Lower leg skin (tissue), 4 donors: Measurements from ENCODE around the gene SCIN. TPM values are rescaled to one million over a fixed set of nuclear protein-coding genes. Genes with fewer than 3 reads are reported as not detected.
"Not testable (repeated sequence)": the region's sequence is repeated elsewhere in the genome, so short reads cannot be mapped to it uniquely, and the experiment has no call there.

Experiments
- DNase-seq, 2 donors: peaks; one replicate each; pipeline ENCODE4 v3.0.0-alpha.2; 2019; ENCODE audit warnings: low spot score in 2 of 2
- H3K4me3 ChIP-seq: fragments of 200-600 bp; sonication (generic); 2 replicates; pipeline ENCODE4 v1.5.1; 2017; ENCODE audit warnings: mild to moderate bottlenecking, low read depth; ENCODE audit not compliant: poor library complexity, severe bottlenecking
- POLR2A ChIP-seq, 2 donors: fragments of 450-650 bp; IDR thresholded peaks; one replicate each; pipeline ENCODE4 v1.6.1; 2016 to 2017; ENCODE audit warnings: antibody characterized with exemption in 2 of 2, mild to moderate bottlenecking in 1 of 2, moderate library complexity in 1 of 2
- WGBS, 2 donors: methylation state at CpG; one replicate each; pipeline ENCODE4 v1.1.5; 2018; 5-methylcytosine and 5-hydroxymethylcytosine counted together
- intact Hi-C: fragments of 100-400 bp; cut with DNase I; formaldehyde crosslinking; loops from one replicate; pipeline ENCODE4 v1.15.0; 2023; ENCODE audit warnings: low total_unique reads
- total RNA-seq, 4 donors: library from RNA; depleted of rRNA; stranded (reverse); fragments of >200 nt; gene quantifications; one replicate each; pipeline ENCODE4 v1.1.0, GENCODE V29; 2016
- TF ChIP-seq, protein P1 (sequence below), 3 donors: fragments of 450-650 bp; IDR thresholded peaks; one replicate each; pipeline ENCODE4 v1.5.1; 2016; ENCODE audit warnings: antibody characterized with exemption in 3 of 3, mild to moderate bottlenecking in 3 of 3, moderate library complexity in 2 of 3

SCIN gene
- 1 to 10 TPM; 3.1 to 6.6 (median 5.8) TPM for total RNA-seq

DNA sequence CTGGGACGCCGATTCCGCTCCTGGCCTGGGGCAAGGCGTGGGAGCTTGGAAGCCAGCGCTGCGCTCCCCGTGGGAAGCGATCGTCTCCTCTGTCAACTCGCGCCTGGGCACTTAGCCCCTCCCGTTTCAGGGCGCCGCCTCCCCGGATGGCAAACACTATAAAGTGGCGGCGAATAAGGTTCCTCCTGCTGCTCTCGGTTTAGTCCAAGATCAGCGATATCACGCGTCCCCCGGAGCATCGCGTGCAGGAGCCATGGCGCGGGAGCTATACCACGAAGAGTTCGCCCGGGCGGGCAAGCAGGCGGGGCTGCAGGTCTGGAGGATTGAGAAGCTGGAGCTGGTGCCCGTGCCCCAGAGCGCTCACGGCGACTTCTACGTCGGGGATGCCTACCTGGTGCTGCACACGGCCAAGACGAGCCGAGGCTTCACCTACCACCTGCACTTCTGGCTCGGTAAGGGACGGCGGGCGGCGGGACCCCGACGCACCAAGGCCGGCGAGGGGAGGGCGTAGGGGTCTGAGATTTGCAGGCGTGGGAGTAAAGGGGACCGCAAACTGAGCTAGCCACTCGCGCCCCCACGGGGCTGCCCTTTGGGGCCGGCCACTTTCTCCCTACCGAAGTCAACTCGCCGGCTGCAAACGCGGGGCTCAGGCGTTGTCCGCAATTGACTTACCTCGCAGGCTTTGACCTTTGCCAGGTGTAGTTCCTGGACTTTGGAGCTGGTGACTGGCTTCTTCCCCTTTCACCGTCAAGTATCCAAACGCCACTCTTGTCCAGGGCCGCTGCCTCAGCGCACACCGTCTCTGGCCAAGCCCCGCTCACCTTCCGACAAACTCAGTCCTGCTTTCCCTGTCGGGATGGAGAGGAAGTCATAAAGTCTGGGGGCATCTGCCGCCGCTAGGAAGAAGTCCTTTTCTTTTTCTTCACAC lies at the start of gene SCIN:
Gene SCIN (plus strand): TSS at position 187 of the 928 bp plus-strand sequence. CDS start 67 bp downstream, at position 254.
- no peak for TF ChIP-seq POLR2A (IDR thresholded peaks at IDR 0.05)
- TF ChIP-seq, protein P1, sequence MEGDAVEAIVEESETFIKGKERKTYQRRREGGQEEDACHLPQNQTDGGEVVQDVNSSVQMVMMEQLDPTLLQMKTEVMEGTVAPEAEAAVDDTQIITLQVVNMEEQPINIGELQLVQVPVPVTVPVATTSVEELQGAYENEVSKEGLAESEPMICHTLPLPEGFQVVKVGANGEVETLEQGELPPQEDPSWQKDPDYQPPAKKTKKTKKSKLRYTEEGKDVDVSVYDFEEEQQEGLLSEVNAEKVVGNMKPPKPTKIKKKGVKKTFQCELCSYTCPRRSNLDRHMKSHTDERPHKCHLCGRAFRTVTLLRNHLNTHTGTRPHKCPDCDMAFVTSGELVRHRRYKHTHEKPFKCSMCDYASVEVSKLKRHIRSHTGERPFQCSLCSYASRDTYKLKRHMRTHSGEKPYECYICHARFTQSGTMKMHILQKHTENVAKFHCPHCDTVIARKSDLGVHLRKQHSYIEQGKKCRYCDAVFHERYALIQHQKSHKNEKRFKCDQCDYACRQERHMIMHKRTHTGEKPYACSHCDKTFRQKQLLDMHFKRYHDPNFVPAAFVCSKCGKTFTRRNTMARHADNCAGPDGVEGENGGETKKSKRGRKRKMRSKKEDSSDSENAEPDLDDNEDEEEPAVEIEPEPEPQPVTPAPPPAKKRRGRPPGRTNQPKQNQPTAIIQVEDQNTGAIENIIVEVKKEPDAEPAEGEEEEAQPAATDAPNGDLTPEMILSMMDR (IDR thresholded peaks at IDR 0.05), result no peak
- intact Hi-C loops, result no loop called here
- peak within 1 kb of the TSS; percentile 13 for H3K4me3 ChIP-seq
- DNase-seq, result peak; percentile 33 to 83
- 11 to 16% methylated on average over 37 to 62 of the region's 74 CpGs for WGBS, 2 donors

DNA sequence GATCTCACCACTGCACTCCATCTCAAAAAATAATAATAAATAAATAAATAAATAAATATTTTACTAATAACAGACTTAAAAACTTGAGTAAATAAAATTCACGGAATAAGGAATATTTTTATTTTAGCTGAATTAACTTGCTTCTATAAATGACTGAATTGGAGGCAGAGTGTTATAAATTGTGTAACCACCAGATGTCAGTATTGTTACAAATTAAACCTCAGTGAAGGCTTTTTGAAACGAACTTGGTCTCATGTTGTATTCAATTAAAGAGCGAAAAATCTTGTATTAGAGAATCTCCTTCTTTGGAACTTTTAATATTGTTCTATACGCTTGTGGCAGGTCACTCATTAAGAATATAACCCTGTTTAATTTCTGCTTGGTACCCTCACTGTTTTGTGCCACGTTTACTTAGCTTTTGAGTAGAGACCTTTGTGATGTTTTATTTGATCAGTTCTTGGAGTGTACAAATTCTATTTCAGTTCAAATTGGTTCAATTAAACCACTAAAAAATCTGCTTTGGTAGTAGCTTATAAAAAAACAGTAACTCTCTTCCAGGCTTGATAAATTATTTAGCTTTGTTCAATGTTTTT lies 45.6 kb upstream of the SCIN start:
- intact Hi-C loops, result no loop called here
- WGBS, 2 donors, result 13 to 16% methylated on average over 5 of the region's 5 CpGs
- no peak overlapping the region for H3K4me3 ChIP-seq
- TF ChIP-seq, protein P1 (IDR thresholded peaks at IDR 0.05), result no peak
- TF ChIP-seq POLR2A (IDR thresholded peaks at IDR 0.05), result no peak
- no peak for DNase-seq

DNA sequence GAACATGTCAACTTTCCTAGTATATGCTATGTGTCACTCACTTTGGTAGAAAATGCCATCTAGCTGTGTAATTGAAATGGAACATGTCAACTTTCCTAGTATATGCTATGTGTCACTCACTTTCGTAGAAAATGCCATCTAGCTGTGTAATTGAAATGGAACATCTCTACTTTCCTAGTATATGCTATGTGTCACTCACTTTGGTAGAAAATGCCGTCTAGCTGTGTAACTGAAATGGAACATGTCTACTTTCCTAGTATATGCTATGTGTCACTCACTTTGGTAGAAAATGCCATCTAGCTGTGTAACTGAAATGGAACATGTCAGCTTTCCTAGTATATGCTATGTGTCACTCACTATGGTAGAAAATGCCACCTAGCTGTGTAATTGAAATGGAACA lies 43.8 kb upstream of the SCIN start:
- H3K4me3 ChIP-seq, DNase-seq, intact Hi-C loops: not testable (repeated sequence)
- WGBS, 2 donors, result 84 to 90% methylated on average over 2 of the region's 2 CpGs

DNA sequence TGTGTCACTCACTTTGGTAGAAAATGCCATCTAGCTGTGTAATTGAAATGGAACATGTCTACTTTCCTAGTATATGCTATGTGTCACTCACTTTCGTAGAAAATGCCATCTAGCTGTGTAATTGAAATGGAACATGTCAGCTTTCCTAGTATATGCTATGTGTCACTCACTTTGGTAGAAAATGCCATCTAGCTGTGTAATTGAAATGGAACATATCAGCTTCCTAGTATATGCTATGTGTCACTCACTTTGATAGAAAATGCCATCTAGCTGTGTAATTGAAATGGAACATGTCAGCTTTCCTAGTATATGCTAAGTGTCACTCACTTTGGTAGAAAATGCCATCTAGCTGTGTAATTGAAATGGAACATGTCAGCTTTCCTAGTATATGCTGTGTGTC lies 42.9 kb upstream of the SCIN start:
- H3K4me3 ChIP-seq, intact Hi-C loops, DNase-seq: not testable (repeated sequence)
- WGBS, 2 donors, result 76 to 85% methylated on average over 1 of the region's 1 CpG

DNA sequence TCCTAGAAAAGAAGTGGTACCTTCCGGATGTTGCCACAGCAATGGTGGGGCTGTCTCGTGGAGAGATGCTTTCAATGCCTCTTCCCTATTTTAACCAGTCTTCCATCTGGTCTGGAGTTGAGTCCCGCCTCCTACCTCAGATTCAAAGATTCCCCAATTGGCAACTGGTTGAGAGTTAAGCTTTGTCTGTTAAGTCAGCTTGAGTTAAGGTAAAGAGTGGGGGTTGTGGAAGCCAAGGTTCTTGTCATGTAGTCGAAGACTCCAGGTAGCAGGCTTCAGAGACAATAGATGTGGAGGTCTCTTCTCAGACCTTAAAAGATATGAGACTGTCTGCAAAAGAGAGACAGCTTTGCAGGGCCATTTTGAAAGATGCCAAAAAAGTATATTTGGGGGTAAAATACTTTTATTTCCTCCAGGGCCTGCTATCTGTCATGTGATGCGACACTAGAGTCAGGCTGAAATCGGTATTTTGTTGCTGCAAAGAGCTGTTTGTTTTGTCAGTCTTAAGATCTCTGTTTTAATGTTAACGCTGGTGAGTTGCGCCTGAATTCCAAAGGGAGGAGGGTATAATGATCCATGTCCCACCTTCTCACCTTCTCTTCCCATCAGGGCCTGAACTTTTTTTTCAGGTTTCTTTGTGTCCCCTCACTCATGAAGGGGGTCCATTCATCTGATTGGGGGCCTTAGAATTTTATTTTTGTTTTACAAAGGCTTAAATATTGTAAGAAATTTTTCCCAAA lies 40.4 kb upstream of the SCIN start:
- 85 to 86% methylated on average over 8 of the region's 8 CpGs for WGBS, 2 donors
- no peak for DNase-seq
- TF ChIP-seq POLR2A (IDR thresholded peaks at IDR 0.05), result no peak
- TF ChIP-seq, protein P1 (IDR thresholded peaks at IDR 0.05), result no peak
- intact Hi-C loops, result loop anchor here (10.0 kb wide), 1 partner anchor 75 kb away; no protein-coding TSS in a partner anchor
- H3K4me3 ChIP-seq, result no peak overlapping the region

DNA sequence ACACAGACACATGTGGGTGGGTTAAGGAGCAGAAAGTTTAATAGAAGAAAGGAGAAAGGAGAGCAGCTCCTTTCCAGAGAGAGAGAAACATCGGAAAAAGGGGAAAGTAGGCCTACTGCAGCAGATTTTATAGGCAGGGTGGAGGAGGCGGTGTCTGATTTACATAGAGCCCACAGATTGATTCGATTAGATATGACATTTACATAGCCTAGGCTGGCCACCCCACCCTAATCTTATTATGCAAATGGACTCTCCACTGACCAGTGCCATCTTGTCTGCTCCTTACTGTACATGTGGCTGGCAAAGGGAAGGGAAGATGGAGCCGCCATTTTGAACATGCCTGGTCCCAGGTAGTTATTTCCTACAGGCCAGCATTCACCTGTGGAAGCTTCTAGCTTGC lies 38.7 kb upstream of the SCIN start:
- WGBS, 2 donors, result 92 to 95% methylated on average over 4 of the region's 4 CpGs
- H3K4me3 ChIP-seq, result no peak overlapping the region
- DNase-seq, result no peak
- intact Hi-C loops, result loop anchor here (10.0 kb wide), 1 partner anchor 73 kb away; no protein-coding TSS in a partner anchor
- TF ChIP-seq POLR2A (IDR thresholded peaks at IDR 0.05), result no peak
- TF ChIP-seq, protein P1 (IDR thresholded peaks at IDR 0.05), result no peak
